ENCODE measurements around the gene SPECC1. TPM values are rescaled to one million over a fixed set of nuclear protein-coding genes. Genes with fewer than 3 reads are reported as not detected.

Gene SPECC1
- total RNA-seq, 1 donor from 2014 or later = 76.4 TPM

GRCh38 chr17:20116683-20117309 is 107.6 kb downstream of the SPECC1 start:
- Histone ChIP-seq H3K4me3 (no peak overlapping the region), H3K27ac (no peak overlapping the region), H3K9me3 (no peaks in the 10 kb centered on the region), H3K27me3 (no peaks in the 10 kb centered on the region), H3K4me1 (peaks cover 0 to 7% of the 10 kb centered on the region in 2 donors), H3K36me3 (no peaks in the 10 kb centered on the region)
- DNase-seq (ENCODE audit: low spot score in 2 of 2) = no peak
- TF ChIP-seq CTCF (IDR thresholded peaks at IDR 0.05) = peak; percentile 50 to 71 (median 62)
- intact Hi-C loops (cut with DNase I) = loop anchor here (2.0 to 5.0 kb wide), 3 partner anchors 52 to 124 kb away; partner anchors contain the start of gene SPECC1

- TF ChIP-seq CTCF (IDR thresholded peaks at IDR 0.05) = no peak
- no peak overlapping the region for H3K4me3 ChIP-seq
- DNase-seq (ENCODE audit: low spot score in 2 of 2) = no peak
- no peaks in the 10 kb centered on the region for H3K9me3 ChIP-seq
- H3K27me3 ChIP-seq = no peaks in the 10 kb centered on the region
- peaks cover 4 to 21% of the 10 kb centered on the region in 2 donors for H3K4me1 ChIP-seq
- intact Hi-C loops (cut with DNase I) = loop anchor here (5.0 kb wide), 1 partner anchor 111 kb away; the partner anchor contains the start of gene SPECC1
- H3K36me3 ChIP-seq = no peaks in the 10 kb centered on the region
- H3K27ac ChIP-seq = no peak overlapping the region
These were observed 109.1 kb downstream of the SPECC1 start for GRCh38 chr17:20118280-20118679.

- Histone ChIP-seq H3K27ac (peak overlapping the region; percentile 10 to 62), H3K36me3 (peaks cover 0 to 7% of the 10 kb centered on the region in 2 donors), H3K27me3 (no peaks in the 10 kb centered on the region), H3K9me3 (no peaks in the 10 kb centered on the region), H3K4me1 (peaks cover 4 to 21% of the 10 kb centered on the region in 2 donors), H3K4me3 (no peak overlapping the region)
- DNase-seq (ENCODE audit: low spot score in 2 of 2) = no peak
- TF ChIP-seq CTCF (IDR thresholded peaks at IDR 0.05) = no peak
- intact Hi-C loops (cut with DNase I) = loop anchor here (1.0 kb wide), 2 partner anchors 105 to 199 kb away; no protein-coding TSS in a partner anchor
These were observed 111.7 kb downstream of the SPECC1 start for GRCh38 chr17:20120836-20121235.

- H3K4me3 ChIP-seq = peak overlapping the region in 1 of 2 donors; percentile 36
- peak in 1 of 2 donors; percentile 82 for DNase-seq (ENCODE audit: low spot score in 2 of 2)
- TF ChIP-seq CTCF (IDR thresholded peaks at IDR 0.05) = peak; percentile 83 to 90 (median 88)
- no peaks in the 10 kb centered on the region for H3K9me3 ChIP-seq
- intact Hi-C loops (cut with DNase I) = loop anchor here (1.0 kb wide), 2 partner anchors 105 to 199 kb away; no protein-coding TSS in a partner anchor
- H3K36me3 ChIP-seq = peaks cover 0 to 7% of the 10 kb centered on the region in 2 donors
- peak overlapping the region; percentile 48 to 62 for H3K27ac ChIP-seq
- peaks cover 4 to 21% of the 10 kb centered on the region in 2 donors for H3K4me1 ChIP-seq
- H3K27me3 ChIP-seq = no peaks in the 10 kb centered on the region
These were observed 112.4 kb downstream of the SPECC1 start for GRCh38 chr17:20121359-20122253.

GRCh38 chr17:20122254-20122879 is 113.2 kb downstream of the SPECC1 start:
- intact Hi-C loops (cut with DNase I) = no loop called here

More at GRCh38 chr17:20122254-20122879, 113.2 kb downstream of the SPECC1 start:
- peak overlapping the region in 1 of 2 donors; percentile 36 for H3K4me3 ChIP-seq
- no peaks in the 10 kb centered on the region for H3K9me3 ChIP-seq
- peaks cover 0 to 7% of the 10 kb centered on the region in 2 donors for H3K36me3 ChIP-seq
- H3K27me3 ChIP-seq = no peaks in the 10 kb centered on the region
- peak overlapping the region; percentile 48 to 62 for H3K27ac ChIP-seq
- TF ChIP-seq CTCF (IDR thresholded peaks at IDR 0.05) = no peak
- peaks cover 4 to 21% of the 10 kb centered on the region in 2 donors for H3K4me1 ChIP-seq
- no peak for DNase-seq (ENCODE audit: low spot score in 2 of 2)

Measured in ascending aorta (tissue), 2 donors.